ENCODE measurements around the gene MREG. TPM values are rescaled to one million over a fixed set of nuclear protein-coding genes. Genes with fewer than 3 reads are reported as not detected.

The MREG gene
- total RNA-seq, 1 experiment from 2014 or later = 14.8 TPM

DNA sequence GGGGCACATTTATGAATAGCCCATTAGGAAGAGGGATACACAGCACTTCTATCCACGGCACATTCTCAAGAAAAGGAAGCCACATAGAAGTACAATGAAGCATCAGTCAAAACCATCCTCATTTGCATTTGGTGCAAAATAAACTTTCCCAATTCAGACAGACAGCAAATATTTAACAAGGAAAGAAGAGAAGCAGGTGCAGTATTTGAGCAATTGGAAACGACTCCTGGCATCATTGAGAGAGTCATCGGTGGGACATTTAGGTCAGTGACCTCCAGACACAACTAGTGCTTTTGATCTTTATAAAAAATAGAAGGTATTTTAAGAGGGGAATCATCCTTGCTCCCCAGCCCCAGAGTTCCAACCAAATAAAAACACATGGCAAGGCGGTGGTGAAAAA lies 118.0 kb downstream of the MREG start:
- DNase-seq (ENCODE audit: low read depth) = no peak

Other genes with a start within 250 kb of the MREG start
- gene PECR, start 68.3 kb upstream of the MREG start, total RNA-seq (2014; rRNA removed; shearing (Covaris generic)) = 5.7 and 7.7 TPM in 2 replicates
- gene TMEM169, start 68.4 kb upstream of the MREG start, total RNA-seq (2014; rRNA removed; shearing (Covaris generic)) = 0.40 and 0.65 TPM in 2 replicates
- gene XRCC5, start 95.8 kb upstream of the MREG start, total RNA-seq (2014; rRNA removed; shearing (Covaris generic)) = 425 and 512 TPM in 2 replicates